NOMO-1 (cell line): ENCODE data around the gene LYRM4.
"Not testable (repeated sequence)": the region's sequence is repeated elsewhere in the genome, so short reads cannot be mapped to it uniquely, and the experiment has no call there.

Experiments
- DNase-seq, 2 experiments: peaks; one replicate each; lab custom pipeline; 2025; ENCODE audit not compliant: unreplicated experiment in 2 of 2; lab: John Stamatoyannopoulos, UW

Gene LYRM4

GRCh38 chr6:5084781-5085647 is 175.7 kb downstream of the LYRM4 start, which contains the start of gene PPP1R3G:
Gene PPP1R3G, plus strand, starts transcription at chr6:5085341. Its CDS starts 145 bp downstream, at chr6:5085486.
- DNase-seq = peak; percentile 43 to 60

GRCh38 chr6:5084360-5084780 is 176.4 kb downstream of the LYRM4 start:
- no peak for DNase-seq

- no peak for DNase-seq
These were observed 176.9 kb downstream of the LYRM4 start for GRCh38 chr6:5083813-5084359.

- no peak for DNase-seq
These were observed 177.5 kb downstream of the LYRM4 start for GRCh38 chr6:5083307-5083583.

GRCh38 chr6:5082487-5083306 is 178.1 kb downstream of the LYRM4 start:
- DNase-seq = peak; percentile 58 to 77

GRCh38 chr6:5081955-5082354 is 178.8 kb downstream of the LYRM4 start:
- DNase-seq = no peak

- no peak for DNase-seq
These were observed 179.6 kb downstream of the LYRM4 start for GRCh38 chr6:5081182-5081581.

- no peak for DNase-seq
These were observed 180.2 kb downstream of the LYRM4 start for GRCh38 chr6:5080574-5080973.

GRCh38 chr6:5079692-5080091 is 181.1 kb downstream of the LYRM4 start:
- DNase-seq = no peak

- DNase-seq = peak in 1 of 2 experiments; percentile 50
These were observed 182.6 kb downstream of the LYRM4 start for GRCh38 chr6:5078121-5078669.

GRCh38 chr6:5076931-5077330 is 183.8 kb downstream of the LYRM4 start:
- DNase-seq = no peak

- no peak for DNase-seq
These were observed 186.8 kb downstream of the LYRM4 start for GRCh38 chr6:5073992-5074391.

- no peak for DNase-seq
These were observed 188.3 kb downstream of the LYRM4 start for GRCh38 chr6:5072440-5072839.

- no peak for DNase-seq
These were observed 189.5 kb downstream of the LYRM4 start for GRCh38 chr6:5071216-5071615.

- no peak for DNase-seq
These were observed 192.5 kb downstream of the LYRM4 start for GRCh38 chr6:5068153-5068751.

- DNase-seq = no peak
These were observed 193.4 kb downstream of the LYRM4 start for GRCh38 chr6:5067305-5067704.

- DNase-seq = no peak
These were observed 194.2 kb downstream of the LYRM4 start for GRCh38 chr6:5066456-5067093.

- no peak for DNase-seq
These were observed 197.1 kb downstream of the LYRM4 start for GRCh38 chr6:5063617-5064016.

GRCh38 chr6:5061152-5061551 is 199.6 kb downstream of the LYRM4 start:
- DNase-seq = peak; percentile 12 to 29

GRCh38 chr6:5060439-5060838 is 200.3 kb downstream of the LYRM4 start:
- not testable (repeated sequence) for DNase-seq
